ENCODE measurements around the gene MSLN.

Gene MSLN

GRCh38 chr16:764184-764750 lies 3.7 kb downstream of the MSLN start:
- in situ Hi-C loops (cut with MboI; ENCODE audit: low sequenced_read_pairs), result no loop called here

GRCh38 chr16:764848-765487 lies 4.4 kb downstream of the MSLN start:
- no peaks in the 10 kb centered on the region for H3K36me3 ChIP-seq (replicated peaks)
- no peak overlapping the region for H3K4me3 ChIP-seq
- in situ Hi-C loops (cut with MboI; ENCODE audit: low sequenced_read_pairs), result no loop called here
- H3K27me3 ChIP-seq (ENCODE audit: low read depth), result no peaks in the 10 kb centered on the region
- DNase-seq (ENCODE audit: low spot score in 2 of 2), result no peak
- no peaks in the 10 kb centered on the region for H3K9me3 ChIP-seq
- no peaks in the 10 kb centered on the region for H3K4me1 ChIP-seq

More at GRCh38 chr16:764184-764750, 3.7 kb downstream of the MSLN start:
- Histone ChIP-seq H3K36me3 (replicated peaks) (no peaks in the 10 kb centered on the region; the same call in 1 of the 2 replicates), H3K27me3 (ENCODE audit: low read depth) (no peaks in the 10 kb centered on the region), H3K4me1 (no peaks in the 10 kb centered on the region), H3K4me3 (no peak overlapping the region), H3K9me3 (no peaks in the 10 kb centered on the region)
- DNase-seq (ENCODE audit: low spot score in 2 of 2), result no peak

GRCh38 chr16:765488-765865 lies 4.9 kb downstream of the MSLN start:
- no peak overlapping the region for H3K4me3 ChIP-seq
- DNase-seq (ENCODE audit: low spot score in 2 of 2), result no peak
- no peaks in the 10 kb centered on the region for H3K4me1 ChIP-seq
- in situ Hi-C loops (cut with MboI; ENCODE audit: low sequenced_read_pairs), result no loop called here
- H3K27me3 ChIP-seq (ENCODE audit: low read depth), result no peaks in the 10 kb centered on the region
- no peaks in the 10 kb centered on the region for H3K36me3 ChIP-seq (replicated peaks)
- no peaks in the 10 kb centered on the region for H3K9me3 ChIP-seq

DNA sequence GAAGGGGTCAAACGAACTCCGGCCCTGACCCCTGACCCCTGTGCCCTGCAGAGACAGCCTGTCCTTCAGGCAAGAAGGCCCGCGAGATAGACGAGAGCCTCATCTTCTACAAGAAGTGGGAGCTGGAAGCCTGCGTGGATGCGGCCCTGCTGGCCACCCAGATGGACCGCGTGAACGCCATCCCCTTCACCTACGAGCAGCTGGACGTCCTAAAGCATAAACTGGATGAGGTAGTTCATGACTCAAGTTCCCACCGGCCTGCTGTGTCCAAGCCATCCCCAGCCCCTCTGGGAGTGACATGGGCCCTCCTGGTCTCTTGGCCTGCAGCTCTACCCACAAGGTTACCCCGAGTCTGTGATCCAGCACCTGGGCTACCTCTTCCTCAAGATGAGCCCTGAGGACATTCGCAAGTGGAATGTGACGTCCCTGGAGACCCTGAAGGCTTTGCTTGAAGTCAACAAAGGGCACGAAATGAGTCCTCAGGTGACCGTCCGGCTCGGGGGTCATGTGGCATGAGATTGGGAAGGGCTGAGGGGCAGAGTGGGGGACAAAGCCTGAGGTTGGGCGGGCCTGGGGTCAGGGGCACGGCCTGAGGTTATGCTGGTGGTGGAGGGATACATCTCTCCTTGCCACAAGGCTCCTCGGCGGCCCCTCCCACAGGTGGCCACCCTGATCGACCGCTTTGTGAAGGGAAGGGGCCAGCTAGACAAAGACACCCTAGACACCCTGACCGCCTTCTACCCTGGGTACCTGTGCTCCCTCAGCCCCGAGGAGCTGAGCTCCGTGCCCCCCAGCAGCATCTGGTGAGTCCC lies 5.7 kb downstream of the MSLN start:
- in situ Hi-C loops (cut with MboI; ENCODE audit: low sequenced_read_pairs), result no loop called here
- Histone ChIP-seq H3K36me3 (replicated peaks) (no peaks in the 10 kb centered on the region), H3K4me3 (no peak overlapping the region), H3K9me3 (no peaks in the 10 kb centered on the region), H3K27me3 (ENCODE audit: low read depth) (no peaks in the 10 kb centered on the region), H3K4me1 (no peaks in the 10 kb centered on the region)
- DNase-seq (ENCODE audit: low spot score in 2 of 2), result no peak

GRCh38 chr16:766820-767640 lies 6.5 kb downstream of the MSLN start:
- no peak for DNase-seq (ENCODE audit: low spot score in 2 of 2)
- no peaks in the 10 kb centered on the region for H3K4me1 ChIP-seq
- H3K27me3 ChIP-seq (ENCODE audit: low read depth), result no peaks in the 10 kb centered on the region
- no peak overlapping the region for H3K4me3 ChIP-seq
- no peaks in the 10 kb centered on the region for H3K9me3 ChIP-seq
- no peaks in the 10 kb centered on the region for H3K36me3 ChIP-seq (replicated peaks)
- in situ Hi-C loops (cut with MboI; ENCODE audit: low sequenced_read_pairs), result no loop called here

GRCh38 chr16:767743-768235 lies 7.3 kb downstream of the MSLN start:
- no peak for DNase-seq (ENCODE audit: low spot score in 2 of 2)
- Histone ChIP-seq H3K27me3 (ENCODE audit: low read depth) (no peaks in the 10 kb centered on the region), H3K4me1 (no peaks in the 10 kb centered on the region), H3K4me3 (no peak overlapping the region), H3K36me3 (replicated peaks) (no peaks in the 10 kb centered on the region), H3K9me3 (no peaks in the 10 kb centered on the region)
- in situ Hi-C loops (cut with MboI; ENCODE audit: low sequenced_read_pairs), result no loop called here

DNA sequence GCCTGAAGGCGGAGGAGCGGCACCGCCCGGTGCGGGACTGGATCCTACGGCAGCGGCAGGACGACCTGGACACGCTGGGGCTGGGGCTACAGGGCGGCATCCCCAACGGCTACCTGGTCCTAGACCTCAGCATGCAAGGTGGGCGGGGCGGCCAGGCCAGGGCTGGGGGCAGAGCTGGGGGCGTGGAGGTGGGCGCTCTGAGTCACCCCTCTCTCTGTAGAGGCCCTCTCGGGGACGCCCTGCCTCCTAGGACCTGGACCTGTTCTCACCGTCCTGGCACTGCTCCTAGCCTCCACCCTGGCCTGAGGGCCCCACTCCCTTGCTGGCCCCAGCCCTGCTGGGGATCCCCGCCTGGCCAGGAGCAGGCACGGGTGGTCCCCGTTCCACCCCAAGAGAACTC lies 7.9 kb downstream of the MSLN start:
- no peak for DNase-seq (ENCODE audit: low spot score in 2 of 2)
- no peaks in the 10 kb centered on the region for H3K36me3 ChIP-seq (replicated peaks)
- no peaks in the 10 kb centered on the region for H3K9me3 ChIP-seq
- H3K27me3 ChIP-seq (ENCODE audit: low read depth), result no peaks in the 10 kb centered on the region
- no peaks in the 10 kb centered on the region for H3K4me1 ChIP-seq
- no peak overlapping the region for H3K4me3 ChIP-seq
- in situ Hi-C loops (cut with MboI; ENCODE audit: low sequenced_read_pairs), result no loop called here

GRCh38 chr16:769184-769784 lies 8.8 kb downstream of the MSLN start:
- Histone ChIP-seq H3K4me1 (no peaks in the 10 kb centered on the region), H3K9me3 (no peaks in the 10 kb centered on the region), H3K27me3 (ENCODE audit: low read depth) (no peaks in the 10 kb centered on the region), H3K4me3 (no peak overlapping the region), H3K36me3 (replicated peaks) (no peaks in the 10 kb centered on the region)
- no peak for DNase-seq (ENCODE audit: low spot score in 2 of 2)
- in situ Hi-C loops (cut with MboI; ENCODE audit: low sequenced_read_pairs), result no loop called here

DNA sequence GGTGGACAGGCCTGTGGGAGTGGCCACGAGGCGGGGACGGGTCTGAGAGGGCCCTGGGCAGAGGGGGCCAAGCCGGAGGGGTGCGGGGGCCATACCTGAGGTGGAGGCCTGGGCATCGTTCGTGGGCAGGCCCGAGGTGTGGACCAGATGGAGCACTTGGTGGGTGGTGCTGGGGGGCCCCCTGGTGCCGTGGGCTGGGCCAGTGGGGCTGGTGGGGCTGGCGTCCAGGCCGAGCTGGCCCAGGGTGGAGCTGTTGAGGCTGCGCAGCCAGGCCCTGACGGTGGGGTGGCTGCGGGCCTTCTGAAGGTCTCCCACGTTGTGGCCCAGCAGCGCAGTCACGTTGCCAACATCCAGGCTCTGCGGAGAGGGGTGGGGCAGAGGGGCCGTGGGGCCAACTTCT lies 9.4 kb downstream of the MSLN start:
- Histone ChIP-seq H3K4me1 (no peaks in the 10 kb centered on the region), H3K4me3 (no peak overlapping the region), H3K27me3 (ENCODE audit: low read depth) (no peaks in the 10 kb centered on the region), H3K9me3 (no peaks in the 10 kb centered on the region), H3K36me3 (replicated peaks) (no peaks in the 10 kb centered on the region)
- no peak for DNase-seq (ENCODE audit: low spot score in 2 of 2)
- in situ Hi-C loops (cut with MboI; ENCODE audit: low sequenced_read_pairs), result no loop called here

- Histone ChIP-seq H3K27me3 (ENCODE audit: low read depth) (no peaks in the 10 kb centered on the region), H3K4me3 (no peak overlapping the region), H3K9me3 (no peaks in the 10 kb centered on the region), H3K4me1 (no peaks in the 10 kb centered on the region), H3K36me3 (replicated peaks) (no peaks in the 10 kb centered on the region)
- in situ Hi-C loops (cut with MboI; ENCODE audit: low sequenced_read_pairs), result no loop called here
- DNase-seq (ENCODE audit: low spot score in 2 of 2), result no peak
These were observed 9.9 kb downstream of the MSLN start for GRCh38 chr16:770411-770810.

DNA sequence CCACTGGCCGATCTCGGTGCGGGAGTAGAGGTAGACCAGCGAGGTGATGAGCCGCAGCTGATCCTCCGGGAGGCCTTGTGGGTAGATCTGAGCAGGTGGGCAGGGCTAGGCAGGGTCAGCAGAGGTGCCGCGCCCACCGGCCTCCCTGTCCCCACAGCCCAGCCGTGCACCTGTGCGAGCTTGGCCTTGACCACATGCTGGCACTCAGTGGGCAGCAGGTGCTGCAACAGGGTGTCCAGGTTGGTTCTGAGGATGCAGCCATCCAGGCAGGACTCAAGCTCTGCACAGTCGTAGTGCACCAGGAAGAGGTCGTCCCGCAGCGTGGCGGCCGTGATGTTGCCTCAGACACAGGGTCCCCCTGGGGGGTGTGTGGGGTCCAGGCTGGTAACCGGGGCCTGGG lies 12.4 kb downstream of the MSLN start:
- Histone ChIP-seq H3K9me3 (no peaks in the 10 kb centered on the region), H3K4me1 (no peaks in the 10 kb centered on the region), H3K27me3 (ENCODE audit: low read depth) (no peaks in the 10 kb centered on the region), H3K36me3 (replicated peaks) (no peaks in the 10 kb centered on the region), H3K4me3 (no peak overlapping the region)
- DNase-seq (ENCODE audit: low spot score in 2 of 2), result no peak
- in situ Hi-C loops (cut with MboI; ENCODE audit: low sequenced_read_pairs), result no loop called here

GRCh38 chr16:774086-775001 lies 13.8 kb downstream of the MSLN start:
- in situ Hi-C loops (cut with MboI; ENCODE audit: low sequenced_read_pairs), result no loop called here
- Histone ChIP-seq H3K9me3 (no peaks in the 10 kb centered on the region), H3K4me3 (no peak overlapping the region), H3K36me3 (replicated peaks) (no peaks in the 10 kb centered on the region), H3K27me3 (ENCODE audit: low read depth) (no peaks in the 10 kb centered on the region), H3K4me1 (no peaks in the 10 kb centered on the region)
- DNase-seq (ENCODE audit: low spot score in 2 of 2), result no peak
